MV-4-11 (cell line): ENCODE results near the gene DDX6.

Experiments
- DNase-seq: peaks from one replicate; lab custom pipeline; 2025; lab: John Stamatoyannopoulos, UW

The DDX6 gene

DNA sequence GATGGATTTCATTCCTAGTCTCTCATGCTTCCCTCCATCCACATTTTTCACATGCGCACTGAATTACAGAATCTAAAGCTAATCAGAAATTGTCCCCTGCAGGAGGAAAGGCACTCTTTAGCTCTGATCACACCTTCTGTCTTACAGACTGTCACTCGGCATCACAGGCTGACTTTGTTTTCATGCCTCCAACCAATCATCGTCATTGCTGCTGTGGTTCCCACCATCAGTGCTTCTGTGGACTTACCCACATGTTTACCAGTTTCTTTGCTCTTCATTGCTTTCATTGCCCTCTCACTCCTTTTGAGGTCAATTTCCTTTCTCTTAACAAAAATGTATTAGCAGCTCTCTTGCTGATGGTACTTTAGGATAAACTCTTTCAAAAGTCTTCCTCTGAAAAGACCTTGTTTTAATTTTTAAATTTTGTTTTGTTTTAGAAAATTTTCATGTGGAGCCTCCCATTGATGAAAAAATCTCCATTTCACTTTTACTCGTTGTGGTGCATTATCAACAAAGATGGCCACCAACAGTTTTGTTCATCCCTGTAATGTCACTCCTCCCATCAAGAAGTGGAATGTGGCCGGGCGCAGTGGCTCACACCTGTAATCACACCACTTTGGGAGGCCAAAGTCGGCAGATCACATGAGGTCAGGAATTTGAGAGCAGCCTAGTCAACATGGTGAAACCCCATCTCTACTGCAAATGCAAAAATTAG is 91.3 kb downstream of the DDX6 start:
- no peak for DNase-seq
